GM12801 (cell line): ENCODE data around the gene MSANTD1.

ENCODE experiments used
- TF ChIP-seq, protein P1 (sequence below): IDR thresholded peaks from one replicate; pipeline ENCODE4 v1.5.1; 2011; ENCODE audit warnings: control low read depth; ENCODE audit not compliant: insufficient read length; ENCODE audit errors: extremely low read depth

MSANTD1 gene

DNA sequence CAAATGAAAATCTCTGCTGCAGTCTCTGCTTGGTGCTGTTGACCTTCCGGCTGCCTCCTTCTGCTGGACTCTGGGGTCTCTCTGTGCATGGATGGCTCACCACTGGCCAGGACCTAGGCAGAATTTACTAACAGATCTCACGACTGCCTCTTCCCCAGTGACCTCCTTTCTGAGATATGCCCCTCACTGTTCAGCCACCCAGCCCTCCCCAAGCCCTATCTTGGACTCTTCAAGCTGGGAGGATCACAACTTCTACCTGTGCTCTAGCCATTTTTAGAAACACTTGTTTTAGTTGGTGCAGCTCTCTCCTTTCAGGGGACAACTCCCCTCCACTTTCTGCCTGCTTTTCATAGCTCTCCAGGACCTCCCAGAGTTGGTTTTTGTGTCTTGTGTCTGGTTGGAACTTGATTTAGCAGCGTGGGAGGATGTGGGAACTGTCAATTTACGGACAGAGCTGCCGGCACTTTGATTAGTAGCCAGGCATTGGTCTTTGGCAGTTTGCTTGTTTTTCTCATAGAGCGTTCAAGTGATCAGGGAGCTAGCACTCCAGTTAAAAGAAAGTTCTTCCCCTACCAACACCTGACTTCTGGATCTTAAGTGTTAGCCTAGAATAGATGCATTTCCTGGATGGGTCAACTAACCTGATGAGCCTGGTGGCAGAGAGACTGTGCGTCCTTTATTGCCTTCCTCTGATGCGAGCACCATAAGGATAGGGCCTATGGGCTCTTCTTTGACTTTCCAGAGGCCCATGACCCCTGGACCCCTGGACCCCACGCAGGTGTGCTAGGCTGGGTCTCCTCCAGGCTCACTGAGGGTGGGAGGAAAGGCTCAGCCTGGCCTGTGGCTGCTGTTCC, 50.4 kb downstream of the MSANTD1 start:
- TF ChIP-seq, protein P1, sequence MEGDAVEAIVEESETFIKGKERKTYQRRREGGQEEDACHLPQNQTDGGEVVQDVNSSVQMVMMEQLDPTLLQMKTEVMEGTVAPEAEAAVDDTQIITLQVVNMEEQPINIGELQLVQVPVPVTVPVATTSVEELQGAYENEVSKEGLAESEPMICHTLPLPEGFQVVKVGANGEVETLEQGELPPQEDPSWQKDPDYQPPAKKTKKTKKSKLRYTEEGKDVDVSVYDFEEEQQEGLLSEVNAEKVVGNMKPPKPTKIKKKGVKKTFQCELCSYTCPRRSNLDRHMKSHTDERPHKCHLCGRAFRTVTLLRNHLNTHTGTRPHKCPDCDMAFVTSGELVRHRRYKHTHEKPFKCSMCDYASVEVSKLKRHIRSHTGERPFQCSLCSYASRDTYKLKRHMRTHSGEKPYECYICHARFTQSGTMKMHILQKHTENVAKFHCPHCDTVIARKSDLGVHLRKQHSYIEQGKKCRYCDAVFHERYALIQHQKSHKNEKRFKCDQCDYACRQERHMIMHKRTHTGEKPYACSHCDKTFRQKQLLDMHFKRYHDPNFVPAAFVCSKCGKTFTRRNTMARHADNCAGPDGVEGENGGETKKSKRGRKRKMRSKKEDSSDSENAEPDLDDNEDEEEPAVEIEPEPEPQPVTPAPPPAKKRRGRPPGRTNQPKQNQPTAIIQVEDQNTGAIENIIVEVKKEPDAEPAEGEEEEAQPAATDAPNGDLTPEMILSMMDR, result no peak

DNA sequence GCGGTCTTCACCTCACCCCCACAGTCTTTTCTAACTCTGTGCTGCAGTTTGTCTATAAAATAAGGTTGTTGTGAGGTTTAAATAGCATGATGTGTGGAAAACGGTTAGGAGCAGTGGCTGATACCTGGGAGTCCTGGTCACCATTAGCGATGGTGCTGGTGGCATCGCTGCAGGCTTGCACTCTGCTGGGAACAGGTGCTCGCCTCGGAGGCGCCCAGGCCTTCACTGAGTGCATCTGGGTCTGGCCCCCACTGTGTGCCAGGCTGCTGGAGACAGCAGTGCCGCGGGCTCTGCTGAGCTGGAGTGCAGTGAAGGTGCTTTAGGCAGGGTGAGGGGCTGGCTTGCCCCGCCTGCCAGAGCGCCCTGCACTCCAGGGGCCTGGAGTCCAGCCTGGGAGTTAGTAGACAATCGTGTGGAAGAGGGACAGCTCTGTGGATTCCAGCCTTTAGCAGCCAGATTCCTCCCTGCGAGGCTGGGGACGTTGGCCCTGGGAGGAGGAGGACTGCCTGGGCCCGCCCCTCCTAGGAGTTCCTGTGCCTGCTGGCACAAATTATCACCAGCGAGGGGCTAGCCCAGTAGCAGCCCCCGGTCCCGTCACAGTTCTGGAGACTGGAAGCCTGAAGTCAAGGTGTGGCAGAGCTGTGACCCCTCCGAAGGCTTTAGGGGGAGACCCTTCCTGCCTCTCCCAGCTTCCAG, 51.2 kb downstream of the MSANTD1 start:
- TF ChIP-seq, protein P1, result no peak

DNA sequence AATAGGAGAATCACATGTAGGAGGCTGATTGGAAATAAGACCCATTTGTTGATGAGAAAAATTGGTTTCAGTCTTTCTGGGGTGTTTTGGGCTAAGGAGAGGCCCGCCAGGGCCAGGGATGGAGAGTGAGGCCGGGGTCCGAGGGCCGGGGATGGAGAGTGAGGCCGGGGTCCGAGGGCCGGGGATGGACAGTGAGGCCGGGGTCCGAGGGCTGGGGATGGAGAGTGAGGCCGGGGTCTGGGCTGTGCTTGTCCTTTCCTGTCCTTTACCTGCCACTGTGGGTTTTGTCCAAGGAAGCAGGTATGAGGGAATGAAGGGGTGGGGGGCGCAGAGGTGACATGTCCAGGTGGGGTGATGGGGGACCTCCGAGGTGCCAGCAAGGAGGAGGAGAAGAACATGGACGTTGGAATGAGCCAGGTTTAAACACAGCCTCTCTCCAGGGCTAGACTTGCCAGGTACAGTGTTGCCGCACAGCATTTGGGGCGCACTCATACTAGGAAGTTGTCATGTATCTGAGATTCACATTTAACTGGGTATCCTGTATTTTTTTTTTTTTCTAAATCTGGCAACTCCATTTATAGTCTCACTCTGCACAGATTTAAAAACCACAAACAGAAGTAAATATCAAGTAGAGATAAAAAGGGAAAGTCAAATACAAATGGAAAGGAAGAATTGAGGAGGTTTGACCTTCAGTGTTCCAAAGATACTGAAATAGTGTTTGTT, 52.7 kb downstream of the MSANTD1 start:
- TF ChIP-seq, protein P1, result no peak

DNA sequence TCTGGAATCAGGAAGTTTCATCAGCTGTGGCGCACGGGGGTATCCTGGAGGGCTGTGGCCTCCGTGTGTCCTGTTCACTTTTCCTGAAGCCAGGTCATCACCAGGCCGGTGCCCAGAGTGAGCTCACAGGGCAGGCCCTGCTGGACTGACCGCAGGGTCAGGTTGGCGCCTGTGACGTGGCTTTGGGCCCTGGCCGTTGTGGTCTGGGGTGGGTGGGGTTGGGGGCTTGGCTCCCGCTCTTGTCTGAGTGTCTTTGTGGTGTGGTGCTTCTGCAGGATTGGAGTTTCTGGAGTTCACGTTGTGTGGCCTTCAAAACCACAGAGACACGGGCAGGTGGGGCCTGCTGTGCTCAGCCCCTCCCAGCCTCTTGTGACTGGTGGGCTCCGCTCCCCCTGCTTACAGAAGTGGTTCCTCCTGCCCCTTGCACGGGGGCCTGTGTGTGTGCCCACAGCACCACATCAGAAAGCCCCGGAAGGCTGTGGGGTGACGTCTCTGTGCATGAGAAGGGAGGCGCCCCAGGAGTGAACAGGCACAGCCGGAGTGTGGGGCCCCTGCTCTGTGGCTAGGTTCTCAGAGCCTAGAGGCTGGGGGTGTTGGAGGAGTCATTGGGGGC, 53.3 kb downstream of the MSANTD1 start:
- TF ChIP-seq, protein P1, result no peak

DNA sequence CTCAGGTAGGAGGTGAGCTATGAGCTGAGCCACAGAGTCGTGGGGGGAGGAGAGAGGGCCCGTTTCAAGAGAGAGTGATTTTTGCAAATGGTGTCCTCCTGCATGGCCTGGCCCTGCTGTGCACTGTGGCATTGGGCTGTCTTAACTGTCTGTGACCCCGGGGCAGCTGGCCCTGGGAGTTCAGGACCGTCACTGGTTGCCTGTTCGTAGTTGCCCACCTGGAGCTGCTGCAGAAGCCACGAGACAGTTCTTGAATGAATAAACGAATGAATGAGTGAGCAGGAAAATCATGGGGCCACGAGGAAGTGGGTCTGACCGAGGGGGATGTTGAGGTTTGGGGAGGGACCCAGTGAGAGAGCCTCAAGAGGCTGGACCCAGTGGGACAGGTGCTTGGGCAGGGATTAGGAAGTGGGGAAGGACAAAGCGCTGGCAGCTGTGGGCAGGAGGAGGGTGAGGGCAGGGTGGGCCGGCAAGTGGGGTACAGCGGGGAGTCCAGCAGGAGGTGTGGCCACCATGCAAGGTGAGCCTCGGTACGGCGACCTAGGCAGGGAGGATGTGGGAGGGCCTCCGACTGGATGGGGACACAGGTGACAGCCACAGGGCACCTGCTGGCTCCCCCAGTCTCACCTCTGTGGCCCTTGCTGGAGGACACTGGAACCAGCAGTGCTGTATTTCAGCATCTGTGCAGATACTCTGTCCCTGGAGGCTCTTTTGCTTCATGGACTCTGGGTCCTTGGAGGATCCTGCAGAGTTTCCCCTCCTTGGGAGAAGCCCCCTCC, 54.0 kb downstream of the MSANTD1 start:
- TF ChIP-seq, protein P1, result no peak

DNA sequence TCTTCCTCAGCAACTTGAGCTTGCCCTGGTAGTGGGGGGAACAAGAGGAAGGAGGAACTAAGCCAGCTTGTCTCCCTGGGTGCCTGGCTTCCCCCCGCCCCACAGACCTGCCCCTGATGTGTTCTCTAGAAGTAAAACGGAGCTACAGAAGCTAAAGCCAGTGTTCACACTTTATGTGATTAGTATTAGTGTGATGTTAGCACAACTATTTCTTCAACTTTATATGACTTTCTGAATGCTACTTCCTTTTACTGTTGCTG, 54.5 kb downstream of the MSANTD1 start:
- TF ChIP-seq, protein P1, result no peak
